Lower leg skin (tissue), 3 donors: ENCODE measurements around the gene ANKFN1.

Experiments used
- CTCF ChIP-seq, 3 donors: fragments of 450-650 bp; IDR thresholded peaks; one replicate each; pipeline ENCODE4 v1.5.1; 2016; ENCODE audit warnings: antibody characterized with exemption in 3 of 3, mild to moderate bottlenecking in 3 of 3, moderate library complexity in 2 of 3
- POLR2A ChIP-seq, 2 donors: fragments of 450-650 bp; IDR thresholded peaks; one replicate each; pipeline ENCODE4 v1.6.1; 2016 to 2017; ENCODE audit warnings: antibody characterized with exemption in 2 of 2, mild to moderate bottlenecking in 1 of 2, moderate library complexity in 1 of 2

- TF ChIP-seq CTCF (IDR thresholded peaks at IDR 0.05) = no peak
- no peak for TF ChIP-seq POLR2A (IDR thresholded peaks at IDR 0.05)
Observed at GRCh38 chr17:56222255-56222654, 69.0 kb downstream of the ANKFN1 start.
